Measurements from ENCODE around the gene CACNA1A.

DNA sequence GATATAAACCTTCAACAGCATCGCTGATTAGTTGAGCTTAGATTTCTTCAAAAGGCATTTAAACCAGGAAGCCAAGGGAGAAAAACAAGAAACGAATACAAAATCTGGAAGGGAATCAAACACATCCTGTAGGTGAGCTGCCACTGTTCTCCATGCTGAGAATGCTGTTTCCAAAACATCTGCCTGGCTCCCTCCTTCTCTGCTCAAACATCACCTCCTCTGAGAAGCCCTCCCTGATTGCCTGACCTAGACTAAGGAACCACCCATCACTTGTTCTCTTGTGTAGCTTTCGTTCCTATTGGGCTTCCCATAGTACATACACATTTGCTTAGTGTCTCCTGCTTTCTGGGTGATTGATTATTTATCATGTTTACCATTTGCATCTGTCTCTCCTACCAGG lies 152.7 kb downstream of the CACNA1A start:
- no peak for TF ChIP-seq POLR2A (IDR thresholded peaks at IDR 0.05)
- TF ChIP-seq, protein P1, sequence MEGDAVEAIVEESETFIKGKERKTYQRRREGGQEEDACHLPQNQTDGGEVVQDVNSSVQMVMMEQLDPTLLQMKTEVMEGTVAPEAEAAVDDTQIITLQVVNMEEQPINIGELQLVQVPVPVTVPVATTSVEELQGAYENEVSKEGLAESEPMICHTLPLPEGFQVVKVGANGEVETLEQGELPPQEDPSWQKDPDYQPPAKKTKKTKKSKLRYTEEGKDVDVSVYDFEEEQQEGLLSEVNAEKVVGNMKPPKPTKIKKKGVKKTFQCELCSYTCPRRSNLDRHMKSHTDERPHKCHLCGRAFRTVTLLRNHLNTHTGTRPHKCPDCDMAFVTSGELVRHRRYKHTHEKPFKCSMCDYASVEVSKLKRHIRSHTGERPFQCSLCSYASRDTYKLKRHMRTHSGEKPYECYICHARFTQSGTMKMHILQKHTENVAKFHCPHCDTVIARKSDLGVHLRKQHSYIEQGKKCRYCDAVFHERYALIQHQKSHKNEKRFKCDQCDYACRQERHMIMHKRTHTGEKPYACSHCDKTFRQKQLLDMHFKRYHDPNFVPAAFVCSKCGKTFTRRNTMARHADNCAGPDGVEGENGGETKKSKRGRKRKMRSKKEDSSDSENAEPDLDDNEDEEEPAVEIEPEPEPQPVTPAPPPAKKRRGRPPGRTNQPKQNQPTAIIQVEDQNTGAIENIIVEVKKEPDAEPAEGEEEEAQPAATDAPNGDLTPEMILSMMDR (IDR thresholded peaks at IDR 0.05) = no peak
